ENCODE data around the gene AGBL4.

AGBL4 gene

DNA sequence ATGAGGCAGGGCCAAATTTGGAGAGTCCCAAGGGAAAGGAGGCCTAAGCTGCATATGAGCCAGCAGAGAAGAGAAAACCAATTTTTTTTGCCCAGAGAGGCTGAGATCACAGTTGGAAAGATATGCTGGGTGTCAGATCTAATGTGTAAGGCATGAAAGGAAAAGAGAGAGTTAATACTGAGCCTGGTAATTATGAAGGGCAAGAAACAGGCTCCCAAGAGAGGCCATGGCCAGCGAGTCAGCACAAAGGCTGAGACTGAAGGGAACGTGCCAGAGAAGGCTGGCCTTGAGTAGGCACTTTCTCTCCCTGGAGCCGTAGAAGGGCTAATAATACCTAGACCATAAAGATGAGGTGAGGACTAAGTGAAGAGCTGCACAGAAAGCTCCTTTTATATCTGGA lies 1215.3 kb downstream of the AGBL4 start:
- DNase-seq, result no peak

DNA sequence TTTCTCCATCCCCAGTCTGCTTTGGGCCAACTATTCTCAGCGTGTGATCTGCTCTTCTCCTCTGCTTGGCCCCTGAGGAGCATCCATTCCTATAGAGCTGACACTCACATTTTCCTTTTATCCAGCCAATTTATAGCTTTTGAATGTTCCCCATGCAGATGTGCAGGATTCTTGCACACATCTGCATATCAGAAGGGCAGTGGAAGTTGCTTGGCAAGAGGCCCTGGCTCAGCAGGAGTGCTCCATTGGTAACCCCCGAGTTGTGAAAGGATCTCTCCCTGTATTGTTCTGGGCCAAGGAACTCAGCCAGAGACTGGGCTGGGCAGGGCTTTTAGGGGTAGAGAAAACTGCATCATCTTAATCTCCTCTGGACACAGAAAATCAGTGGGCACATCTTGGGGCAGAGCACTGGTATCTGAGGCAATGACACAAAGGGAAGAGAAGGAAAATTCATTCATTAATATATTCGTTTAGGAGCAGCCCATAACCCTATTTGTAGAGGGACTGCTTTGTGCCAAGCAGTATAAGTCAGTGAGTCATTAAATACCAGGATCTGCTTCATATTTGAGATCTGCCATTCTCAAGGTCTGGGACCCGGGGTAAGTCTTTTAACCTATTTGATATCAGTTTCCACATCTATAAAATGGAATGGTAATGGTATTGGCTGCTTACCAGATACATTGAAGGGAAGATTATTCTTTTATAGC lies 1216.0 kb downstream of the AGBL4 start:
- no peak for DNase-seq

DNA sequence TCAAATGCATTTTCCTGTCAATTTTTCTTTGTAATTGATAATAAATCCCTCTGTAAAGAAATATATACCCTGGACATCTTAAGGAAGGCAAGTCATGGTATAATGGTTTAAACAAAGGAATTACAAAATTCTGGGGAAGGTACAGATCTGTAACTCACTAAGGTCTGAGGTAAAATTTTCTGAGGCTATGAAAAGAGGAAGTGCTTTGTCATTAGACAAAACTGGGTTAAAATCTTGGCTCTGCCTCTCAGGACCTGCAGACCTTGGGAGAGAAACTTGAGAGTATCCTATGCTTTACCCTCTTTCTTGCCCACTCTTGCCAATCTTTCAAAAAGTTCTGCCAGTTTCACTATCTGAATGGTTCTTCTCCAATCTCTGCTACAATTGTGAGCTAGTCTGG lies 1220.3 kb downstream of the AGBL4 start:
- DNase-seq, result no peak

DNA sequence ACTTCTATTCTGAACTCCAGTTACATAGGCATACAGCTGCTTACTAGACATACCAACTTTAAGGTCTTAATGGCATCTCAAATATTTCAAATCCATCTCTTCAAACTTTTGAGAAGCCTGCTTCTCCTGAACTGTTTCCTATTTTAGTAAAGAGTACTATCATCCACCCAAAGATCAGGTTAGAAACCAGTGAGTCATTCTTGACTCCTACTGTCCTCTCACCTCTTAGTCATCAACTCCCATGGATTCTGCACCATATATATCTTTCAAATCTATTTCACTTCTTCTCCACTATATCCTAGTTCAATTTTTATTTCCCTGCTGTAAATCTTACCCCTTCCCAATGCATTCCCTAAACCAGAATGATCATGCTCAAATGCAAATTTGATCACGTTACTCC lies 1228.9 kb downstream of the AGBL4 start:
- no peak for DNase-seq

DNA sequence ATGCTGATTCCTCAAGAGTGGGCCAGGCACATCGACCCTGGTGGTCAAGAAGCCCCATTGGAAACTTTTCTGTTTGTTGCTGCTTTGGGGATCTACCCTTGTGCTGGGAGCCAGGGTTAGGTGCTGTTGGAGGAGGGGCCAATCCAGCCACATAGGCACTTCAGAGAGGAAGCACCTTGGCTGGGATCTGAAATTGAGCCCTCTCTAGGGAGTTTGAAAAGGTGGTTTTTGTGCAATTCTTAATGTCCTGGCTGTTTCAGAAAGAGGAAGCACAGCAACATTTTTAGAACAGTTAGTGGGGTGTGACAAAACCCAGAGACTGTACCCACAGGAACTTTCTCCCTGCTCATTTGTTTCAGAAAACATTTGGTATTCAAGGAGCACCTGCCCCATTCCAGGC lies 1229.9 kb downstream of the AGBL4 start:
- no peak for DNase-seq

DNA sequence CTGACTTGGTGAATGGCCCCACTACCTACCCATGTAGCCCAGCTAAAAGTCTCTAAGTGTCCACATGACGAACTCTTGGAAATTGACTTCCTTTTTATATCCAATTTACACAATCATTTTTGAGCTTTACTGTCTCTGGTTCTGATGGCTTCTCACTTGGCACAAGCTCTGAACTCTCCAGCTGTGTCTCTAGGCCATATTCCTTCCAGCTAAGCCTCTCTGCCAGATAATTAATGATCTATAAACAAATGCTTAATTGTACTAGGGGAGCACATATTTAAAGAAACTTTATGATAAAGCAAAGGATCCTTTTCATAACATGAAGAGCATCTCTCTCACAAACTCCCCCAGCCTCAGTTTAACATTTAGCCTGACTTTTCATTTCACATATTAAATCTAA lies 1230.8 kb downstream of the AGBL4 start:
- DNase-seq, result no peak

DNA sequence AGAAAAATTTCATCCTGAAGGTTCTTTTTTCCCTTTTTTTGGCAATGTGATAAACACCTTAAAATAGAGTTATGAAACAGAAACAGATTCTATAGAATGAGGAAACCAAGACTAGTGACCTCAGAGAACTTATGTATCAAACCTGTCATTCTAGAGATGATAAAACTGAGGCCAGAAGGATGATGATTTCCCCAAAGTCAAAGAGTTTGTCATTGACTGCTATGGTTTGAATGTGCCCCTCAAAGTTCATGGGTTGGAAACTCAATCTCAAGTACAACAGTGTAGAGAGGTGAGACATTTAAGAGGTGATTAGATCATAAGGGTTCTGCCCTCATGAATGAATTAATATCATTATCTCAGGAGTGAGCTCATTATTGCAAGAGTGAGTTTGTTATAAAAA lies 1233.4 kb downstream of the AGBL4 start:
- DNase-seq, result no peak

DNA sequence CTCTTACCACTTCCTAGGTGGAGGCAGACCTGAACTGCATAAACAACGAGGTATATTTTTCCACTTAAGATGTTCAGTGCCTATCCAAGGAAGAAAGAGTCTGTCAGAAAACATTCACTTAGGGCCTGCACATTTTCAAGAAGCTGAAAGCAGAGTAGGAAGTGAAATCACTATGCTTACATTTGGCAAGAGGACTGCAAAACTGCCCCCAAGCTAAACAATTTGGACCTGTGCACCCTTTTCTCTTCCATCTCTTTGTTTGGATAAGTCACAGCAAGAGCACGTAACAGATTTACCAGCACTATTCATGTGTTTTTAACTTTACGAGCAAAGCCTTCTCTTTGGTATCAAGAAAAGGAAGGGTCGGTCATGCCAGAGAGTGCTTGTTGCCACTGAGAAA lies 1233.9 kb downstream of the AGBL4 start:
- no peak for DNase-seq

DNA sequence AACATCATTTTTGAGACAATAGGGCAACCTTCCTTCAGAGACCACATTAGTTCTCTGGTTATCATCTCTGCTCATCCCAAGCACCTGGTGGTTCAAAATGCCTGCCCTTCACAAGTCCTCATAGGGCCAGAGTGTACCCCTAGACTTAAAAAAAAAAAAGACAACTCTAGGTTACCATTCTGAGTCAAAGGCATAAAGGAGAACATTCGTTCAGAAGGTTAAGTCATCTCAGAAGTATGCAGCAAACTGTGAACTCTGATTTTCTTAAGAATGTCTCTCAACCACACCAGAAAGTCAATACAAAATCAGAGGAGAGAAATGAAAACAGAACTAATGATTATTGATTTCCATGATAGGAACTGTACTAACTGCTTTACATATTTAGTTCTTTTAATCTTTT lies 1237.9 kb downstream of the AGBL4 start:
- DNase-seq, result no peak

DNA sequence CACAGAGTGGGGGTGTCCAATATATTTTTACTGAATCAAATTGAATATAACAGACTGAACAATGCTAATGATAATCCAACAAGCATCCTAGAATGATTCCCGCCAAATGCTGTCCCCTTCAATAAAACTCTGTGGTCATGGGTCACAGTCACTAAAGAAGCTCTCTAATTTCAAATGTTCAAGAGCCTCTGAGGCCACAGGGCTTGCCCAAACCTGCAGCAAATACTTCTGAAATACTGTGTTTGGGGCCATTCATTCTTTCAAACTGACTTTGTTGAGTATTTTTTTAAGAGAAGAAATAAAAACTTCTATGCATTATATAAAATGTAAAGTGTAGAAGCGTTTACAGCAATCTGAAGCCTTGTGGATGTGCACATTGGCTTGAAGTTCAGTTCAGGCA lies 1239.5 kb downstream of the AGBL4 start:
- DNase-seq, result no peak

DNA sequence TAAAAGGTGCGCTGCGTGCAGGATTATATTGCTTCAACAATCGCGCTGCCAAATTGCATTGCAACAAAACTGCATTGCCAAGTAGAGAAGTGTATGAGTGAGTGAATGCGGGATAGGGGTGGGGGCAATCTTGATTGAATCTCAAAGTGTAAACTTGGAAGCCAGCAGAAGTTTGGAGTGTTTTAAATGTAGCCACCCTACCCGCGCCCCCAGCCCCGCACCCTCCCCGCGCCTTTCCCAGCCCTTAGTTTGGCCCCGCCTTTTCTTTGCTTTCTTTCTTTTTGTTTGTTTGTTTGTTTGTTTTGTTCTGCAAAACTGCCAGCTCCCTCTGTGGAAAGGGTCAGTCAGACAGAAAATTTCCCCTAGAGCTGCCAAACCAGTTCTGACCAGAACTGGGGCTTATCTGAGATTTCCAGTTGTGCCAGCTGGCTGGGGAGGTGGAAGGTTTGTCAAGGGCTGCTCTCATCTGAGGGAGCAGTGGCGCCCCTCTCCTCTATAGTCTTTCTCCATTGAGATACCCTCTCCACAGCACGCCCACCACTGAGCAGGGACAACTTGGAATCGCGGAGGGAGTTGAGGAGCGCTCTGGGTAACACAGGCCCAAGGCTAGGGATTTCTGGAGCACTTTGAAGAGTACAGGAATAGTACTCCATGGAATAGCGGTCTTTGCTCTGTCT lies 1246.4 kb downstream of the AGBL4 start:
- no peak for DNase-seq

DNA sequence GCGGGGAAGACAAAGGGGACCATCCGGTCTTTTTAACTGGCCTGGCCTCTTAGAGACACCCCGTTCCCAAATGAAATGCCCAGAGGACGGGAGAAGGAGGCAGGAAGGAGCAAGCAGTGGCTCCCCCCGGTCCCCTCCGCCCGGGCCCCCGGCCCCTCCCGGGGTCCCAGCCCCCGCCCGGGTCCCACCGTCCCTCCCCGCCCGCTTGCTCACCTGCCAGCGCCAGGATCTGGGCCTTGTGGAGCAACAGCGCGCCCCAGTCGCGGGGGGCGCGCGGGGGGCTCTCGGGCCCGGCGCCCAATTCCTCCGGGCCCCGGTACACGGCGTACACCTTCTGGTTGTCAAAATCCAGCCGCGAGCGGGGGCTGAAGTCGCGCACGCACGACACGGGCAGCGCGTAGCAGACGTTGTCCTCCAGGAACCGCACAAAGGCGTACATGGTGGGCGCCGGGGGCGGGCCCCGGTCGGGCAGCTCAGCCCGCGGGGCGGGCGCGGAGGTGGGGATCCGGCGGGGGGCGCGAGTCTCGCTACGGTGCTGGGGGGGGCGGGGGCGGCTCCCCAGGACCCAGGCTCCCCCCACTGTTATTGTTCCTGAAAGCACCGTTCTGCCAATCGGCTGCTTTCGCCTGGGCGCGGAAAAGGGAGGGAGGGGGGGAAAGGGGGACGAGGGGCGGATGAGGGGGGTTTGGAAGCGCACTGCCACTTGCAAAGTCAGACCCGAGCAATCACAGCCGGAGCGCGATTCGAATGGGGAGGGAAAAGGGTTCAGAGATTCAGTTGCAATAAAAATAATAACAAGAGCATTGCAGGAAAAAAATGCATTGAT lies 1247.1 kb downstream of the AGBL4 start, which contains the start of gene BEND5:
BEND5 (minus strand) TSS at position 499 of the 826 bp plus-strand sequence; CDS start at position 439, 60 bp downstream.
- peak; percentile 7 to 66 (median 43) for DNase-seq

DNA sequence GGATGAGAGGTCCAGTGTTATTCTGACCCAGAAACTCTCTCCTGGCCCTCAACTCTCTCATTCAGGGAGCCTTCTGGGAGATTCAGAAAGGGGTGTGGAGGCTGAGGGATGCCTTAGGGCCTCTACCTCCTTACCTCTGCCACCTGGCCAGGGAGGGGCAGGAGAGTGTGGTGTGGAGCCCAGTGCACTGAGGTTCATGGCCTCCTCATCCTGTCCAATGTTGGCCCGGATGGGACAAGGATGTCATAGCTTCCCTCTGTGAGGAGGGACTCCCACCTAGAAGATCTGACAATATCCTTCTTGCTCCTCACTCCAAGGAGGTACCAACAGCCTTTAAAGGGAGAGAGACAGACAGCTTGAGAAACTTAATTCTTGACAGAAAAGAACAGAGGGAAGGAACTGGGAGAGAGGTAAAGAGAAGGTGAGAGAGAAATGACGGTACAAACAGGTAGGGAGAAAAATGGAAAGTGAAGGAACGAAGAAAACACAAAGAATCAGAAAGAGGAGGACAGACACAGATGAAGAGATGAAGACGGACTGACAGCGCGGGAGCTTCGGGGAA lies 1247.8 kb downstream of the AGBL4 start:
- no peak for DNase-seq

DNA sequence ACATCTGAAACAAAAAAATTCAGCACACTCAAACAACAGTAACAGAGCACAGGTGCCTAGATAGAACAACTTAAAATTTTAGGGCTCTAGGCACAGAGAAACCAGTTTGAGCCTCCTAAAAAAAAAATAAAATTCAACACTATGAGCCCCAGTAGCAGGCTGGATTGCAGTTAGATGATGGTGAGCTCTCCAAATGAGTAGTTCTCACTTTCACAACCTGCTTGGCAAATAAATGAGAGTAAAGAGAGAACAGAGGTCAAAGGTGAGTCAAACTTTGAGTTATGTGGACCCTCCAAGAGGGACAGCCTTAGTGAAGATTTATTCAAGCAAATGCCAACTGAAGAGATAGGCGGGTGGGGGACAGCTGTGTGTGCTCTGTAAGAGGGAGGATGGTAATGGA lies 1250.6 kb downstream of the AGBL4 start:
- no peak for DNase-seq

DNA sequence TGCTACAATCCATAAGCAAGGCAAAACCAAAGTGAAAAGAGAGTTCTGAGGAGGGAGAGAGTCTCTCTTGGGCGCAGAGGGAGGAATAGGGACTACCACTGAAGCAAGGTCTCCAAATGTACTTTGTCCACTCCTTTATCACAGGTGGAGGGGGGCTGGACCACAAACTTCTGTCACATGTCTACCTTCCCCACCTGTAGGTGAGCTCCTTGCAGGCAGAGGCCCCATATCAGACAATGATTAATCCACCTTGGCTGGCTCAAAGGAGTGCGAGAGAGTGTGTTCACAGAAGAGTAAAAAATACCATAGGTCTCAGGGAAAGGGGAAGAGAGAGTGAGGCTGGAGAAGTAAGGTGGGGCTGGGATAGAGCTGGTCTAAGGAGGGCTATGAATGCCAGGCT lies 1251.5 kb downstream of the AGBL4 start:
- no peak for DNase-seq

DNA sequence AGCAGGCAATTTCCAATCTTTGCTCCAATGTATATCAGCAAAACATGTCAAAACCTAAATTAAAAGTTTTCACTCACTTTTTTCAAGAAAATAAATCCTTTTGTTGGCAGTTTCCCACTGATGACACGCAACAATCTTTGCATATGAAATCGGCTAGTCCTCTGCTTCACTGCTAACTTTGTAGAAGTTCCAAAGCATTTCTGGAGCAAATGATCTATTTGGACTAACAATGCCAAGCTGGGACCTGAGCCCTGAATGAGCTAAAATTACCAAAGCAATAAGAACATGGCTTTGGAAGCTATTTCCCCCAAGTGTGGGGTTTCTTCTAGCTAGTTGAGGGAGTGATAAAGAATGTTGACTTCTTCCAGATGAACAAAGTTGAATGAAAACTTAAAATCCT lies 1252.2 kb downstream of the AGBL4 start:
- no peak for DNase-seq

DNA sequence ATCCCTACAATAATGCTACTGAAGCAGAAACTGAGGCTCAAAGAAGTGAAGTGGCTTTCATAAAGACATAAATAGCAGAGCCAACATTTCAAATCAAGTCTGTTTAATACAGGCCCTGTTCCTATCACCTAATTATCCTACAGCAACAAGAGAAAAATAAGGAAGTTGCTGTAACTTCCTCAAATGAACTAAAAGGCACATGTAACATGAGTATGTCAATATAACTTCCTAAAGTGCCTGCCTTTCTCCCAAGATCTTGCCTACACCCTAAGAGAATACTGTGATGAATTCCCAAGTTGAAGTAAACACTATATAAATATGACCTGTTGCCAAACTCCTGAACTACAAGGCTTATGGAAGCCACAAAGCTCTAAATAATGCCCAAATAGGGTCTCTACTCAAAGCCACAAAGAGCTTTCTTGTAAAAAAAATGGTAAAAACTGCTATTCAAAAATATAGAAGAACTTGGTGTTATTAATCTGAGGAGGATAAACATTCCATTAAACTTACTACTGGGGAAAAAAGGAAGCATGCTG lies 1255.7 kb downstream of the AGBL4 start:
- no peak for DNase-seq

DNA sequence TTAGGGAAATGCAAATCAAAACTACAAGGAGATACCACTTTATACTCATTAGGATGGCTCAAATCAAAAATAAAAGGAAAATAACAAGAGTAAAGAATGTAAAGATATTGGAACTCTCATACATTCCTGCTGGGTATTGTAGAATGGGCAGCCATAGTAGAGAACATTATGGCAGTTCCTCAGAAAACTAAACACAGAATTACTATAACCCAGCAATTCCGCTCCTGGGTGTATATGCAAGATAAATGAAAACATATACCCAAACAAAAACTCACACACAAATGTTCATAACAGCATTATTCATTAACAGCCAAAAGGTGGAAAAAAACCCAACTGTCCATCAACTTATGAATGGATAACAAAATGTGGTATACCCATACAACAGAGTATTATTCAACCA lies 1258.4 kb downstream of the AGBL4 start:
- DNase-seq, result no peak

DNA sequence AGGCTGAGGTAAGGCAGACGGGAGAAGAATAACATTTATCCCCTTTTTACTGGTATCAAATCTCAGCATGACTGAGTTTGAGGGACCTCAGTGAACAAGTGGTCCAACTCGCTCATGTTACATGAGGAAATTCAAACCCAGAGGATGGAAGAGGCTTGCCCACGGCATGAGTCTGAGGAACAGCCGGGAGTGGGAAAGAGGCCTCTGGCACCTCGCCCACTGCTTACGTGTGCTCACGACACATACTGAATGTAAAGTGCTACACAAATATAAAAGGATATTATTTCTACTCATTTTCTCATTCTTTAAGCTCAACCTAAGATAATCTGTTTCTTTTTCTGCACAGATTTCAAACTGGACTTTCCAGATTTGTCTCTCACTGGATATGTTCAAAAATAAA lies 1261.8 kb downstream of the AGBL4 start:
- no peak for DNase-seq

DNA sequence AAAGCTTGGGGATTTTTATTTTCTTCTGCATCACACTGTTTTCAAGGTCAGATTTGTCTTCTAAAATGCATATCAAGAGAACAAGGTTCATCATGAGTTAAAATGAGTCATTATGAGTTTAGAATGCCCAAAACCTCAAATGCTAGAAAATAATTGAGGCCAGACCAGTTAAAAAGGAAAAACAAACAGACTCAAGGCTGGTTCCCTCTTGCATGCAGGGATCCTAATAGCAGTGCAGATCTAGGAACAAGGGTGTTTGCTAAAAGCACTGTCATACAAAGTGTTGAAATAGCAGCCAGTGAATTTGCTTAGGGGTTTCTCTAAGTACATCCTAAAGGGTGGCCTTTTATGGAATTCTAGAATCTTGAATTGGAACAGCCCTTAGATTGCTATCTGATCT lies 1262.3 kb downstream of the AGBL4 start:
- no peak for DNase-seq

DNA sequence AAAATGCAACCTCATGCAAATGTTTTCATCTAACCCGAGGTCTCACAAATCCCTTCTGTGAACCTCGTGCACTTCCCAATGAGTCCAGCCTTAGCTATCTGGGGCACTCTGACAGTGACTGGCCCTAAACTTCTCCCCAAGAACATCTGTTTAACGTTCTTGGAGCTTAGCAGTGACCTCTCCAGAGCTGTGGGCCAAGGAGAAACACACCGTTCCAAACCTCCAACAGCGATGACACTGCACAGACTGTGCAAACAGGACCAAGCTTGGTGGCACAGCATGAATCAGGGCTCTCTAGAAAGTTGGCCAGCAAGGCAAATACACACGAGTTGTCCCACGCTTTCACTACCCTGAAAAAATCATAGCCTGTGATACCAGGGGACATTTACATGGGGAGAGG lies 1262.9 kb downstream of the AGBL4 start:
- DNase-seq, result no peak

DNA sequence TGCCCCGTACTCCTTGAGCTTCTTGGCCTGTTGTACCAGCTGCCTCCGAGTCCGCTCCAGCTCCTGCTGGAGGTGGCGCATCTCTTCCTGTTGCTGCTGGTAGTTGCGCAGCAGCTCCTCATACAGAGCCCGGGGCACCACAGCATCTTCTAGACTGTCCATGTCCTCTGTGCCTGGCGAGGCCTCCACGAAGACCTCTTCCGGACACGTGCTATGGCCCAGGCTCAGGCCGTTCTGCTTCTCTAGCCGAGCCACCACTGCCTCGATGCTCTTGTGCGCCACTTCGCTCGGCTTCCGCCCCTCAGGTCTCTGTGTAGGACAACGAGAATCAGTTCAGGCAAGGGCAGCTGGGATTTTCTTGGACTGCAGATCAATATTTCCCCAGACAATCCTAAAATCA lies 1264.8 kb downstream of the AGBL4 start:
- DNase-seq, result no peak

DNA sequence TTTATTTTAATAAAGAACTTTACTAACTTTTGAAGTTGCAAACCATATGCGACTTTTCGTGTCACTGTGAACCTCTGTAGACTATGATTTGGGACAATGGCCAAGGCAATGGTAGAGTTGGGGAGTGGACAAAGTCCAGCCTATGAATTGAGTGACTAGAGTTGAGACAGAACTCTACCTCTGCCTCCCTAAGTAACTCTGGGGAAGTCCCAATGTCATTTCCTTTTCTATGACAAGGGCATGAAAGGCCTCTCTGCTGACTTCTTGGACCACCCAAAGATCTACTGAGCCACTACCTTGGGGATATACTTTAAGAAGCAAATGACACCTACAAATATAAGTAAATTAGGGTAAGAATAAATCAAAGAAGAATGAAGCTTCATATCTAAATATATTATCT lies 1266.4 kb downstream of the AGBL4 start:
- DNase-seq, result no peak
